GM20000 (cell line): Measurements from ENCODE around the gene IFNLR1.

ENCODE experiments used
- DNase-seq: peaks from one replicate; pipeline ENCODE4 v3.0.0; 2012; ENCODE audit warnings: low spot score
- CTCF ChIP-seq: IDR thresholded peaks from 2 replicates; pipeline ENCODE4 v1.5.1; 2012; ENCODE audit warnings: mild to moderate bottlenecking, control low read depth; ENCODE audit errors: extremely low read depth, missing control alignments

Gene IFNLR1

GRCh38 chr1:24149866-24150233, 37.2 kb downstream of the IFNLR1 start:
- no peak for DNase-seq
- no peak for TF ChIP-seq CTCF

GRCh38 chr1:24147816-24148215, 39.3 kb downstream of the IFNLR1 start:
- no peak for DNase-seq
- TF ChIP-seq CTCF, result no peak

GRCh38 chr1:24147194-24147593, 39.9 kb downstream of the IFNLR1 start:
- TF ChIP-seq CTCF, result no peak
- DNase-seq, result no peak

GRCh38 chr1:24142546-24143534, 44.2 kb downstream of the IFNLR1 start, which contains the start of gene IL22RA1:
Gene IL22RA1 (minus strand): TSS chr1:24143140. CDS start chr1:24143082, 58 bp downstream.
- TF ChIP-seq CTCF, result no peak
- DNase-seq, result no peak

GRCh38 chr1:24141311-24141997, 45.6 kb downstream of the IFNLR1 start:
- no peak for TF ChIP-seq CTCF
- DNase-seq, result no peak

GRCh38 chr1:24140741-24141181, 46.3 kb downstream of the IFNLR1 start:
- no peak for DNase-seq
- TF ChIP-seq CTCF, result no peak
